Measurements from ENCODE around the gene CCND3. TPM values are rescaled to one million over a fixed set of nuclear protein-coding genes. Genes with fewer than 3 reads are reported as not detected.

CCND3 gene
- total RNA-seq, 2 donors from 2014 or later: 382 to 466 TPM

DNA sequence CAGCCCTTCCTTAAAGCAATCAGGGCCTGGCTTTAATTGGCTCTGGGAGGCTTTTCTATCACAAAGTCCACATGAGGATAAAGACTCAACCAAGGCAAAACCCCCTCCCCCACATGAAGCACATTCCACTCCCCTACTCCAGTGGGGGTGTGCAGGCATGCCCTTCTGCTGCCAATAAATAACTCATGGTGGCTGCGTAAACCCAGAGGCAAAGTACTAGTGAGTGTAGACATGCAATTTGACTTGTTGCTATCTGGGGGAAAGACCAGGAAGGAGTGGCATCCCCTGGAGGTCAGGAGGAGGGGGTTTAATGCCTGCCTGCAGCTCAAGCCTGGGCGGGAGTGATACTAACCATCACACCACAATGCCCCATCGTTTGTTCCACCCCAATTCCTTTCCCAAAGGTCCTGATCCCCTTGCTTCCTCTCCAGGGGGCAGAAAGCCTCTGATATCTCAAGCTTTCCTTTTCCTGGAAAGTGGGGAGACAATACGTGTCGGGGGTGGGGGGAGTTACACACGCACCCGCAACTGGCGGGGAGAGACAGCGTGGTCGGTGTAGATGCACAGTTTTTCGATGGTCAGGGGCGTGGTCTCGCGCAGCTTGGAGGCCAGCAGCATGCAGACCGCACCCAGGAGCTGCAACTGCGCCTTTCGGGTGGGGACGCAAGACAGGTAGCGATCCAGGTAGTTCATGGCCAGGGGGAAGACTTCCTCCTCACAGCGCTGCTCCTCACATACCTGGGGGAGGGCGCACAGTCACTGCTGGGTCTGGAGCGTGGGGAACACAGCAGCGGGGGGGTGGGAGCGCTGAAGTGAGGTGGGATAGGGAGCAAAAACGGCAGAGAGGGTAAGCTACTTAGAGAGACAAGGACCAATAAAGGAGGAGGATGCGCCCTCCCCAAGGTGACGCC, 1.5 kb downstream of the CCND3 start:
- H3K27me3 Mint-ChIP-seq: no peaks in the 10 kb centered on the region

DNA sequence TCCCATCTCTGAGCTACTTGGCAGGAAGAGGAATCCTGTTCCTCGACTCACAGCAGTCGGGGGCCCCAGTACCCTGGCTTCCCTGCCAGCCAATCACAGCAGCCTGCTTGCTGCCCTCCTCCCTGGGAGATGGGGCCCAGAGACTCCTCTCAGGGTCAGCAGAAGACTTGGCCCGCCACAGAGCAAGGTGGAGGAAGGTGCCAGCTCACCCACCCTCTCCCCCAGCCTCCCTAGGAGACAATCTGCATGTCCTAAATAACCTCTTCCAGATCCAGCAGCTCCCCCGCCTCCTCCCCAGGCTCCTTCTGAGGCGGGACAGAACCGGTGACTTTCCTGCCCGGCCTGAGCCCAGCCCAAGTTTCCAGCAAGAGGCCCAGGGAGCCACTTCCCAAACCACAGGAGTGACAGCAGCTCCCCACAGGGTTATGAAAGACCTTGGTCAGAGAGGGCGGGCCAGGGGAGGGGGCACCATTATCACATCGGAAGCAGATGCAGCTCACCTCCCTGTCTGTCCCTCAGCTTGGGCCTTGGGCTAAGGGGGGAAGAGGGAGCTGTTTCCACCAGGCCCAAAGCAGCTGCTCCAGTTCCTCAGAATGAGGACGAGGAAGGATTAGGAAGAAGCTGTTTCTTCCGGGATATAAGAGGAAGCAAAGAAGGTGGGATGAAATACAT, 2.3 kb downstream of the CCND3 start:
- Mint-ChIP-seq H3K36me3 (peaks cover 30% of the 10 kb centered on the region), H3K27ac (peak overlapping the region; percentile 88 to 95), H3K4me1 (ENCODE audit: low read depth in 2 of 2) (peaks cover 62 to 70% of the 10 kb centered on the region in 2 donors), H3K27me3 (no peaks in the 10 kb centered on the region), H3K9me3 (no peaks in the 10 kb centered on the region), H3K4me3 (peak overlapping the region; percentile 97)
- DNase-seq (ENCODE audit: low spot score) (peak; percentile 79), ATAC-seq (peak in 1 of 2 donors; percentile 1)

More for the DNA sequence above, 1.5 kb downstream of the CCND3 start:
- Mint-ChIP-seq H3K27ac (peak overlapping the region; percentile 88 to 95), H3K9me3 (no peaks in the 10 kb centered on the region), H3K36me3 (peaks cover 22% of the 10 kb centered on the region), H3K4me1 (ENCODE audit: low read depth in 2 of 2) (peaks cover 54 to 62% of the 10 kb centered on the region in 2 donors), H3K4me3 (peak overlapping the region; percentile 97)
- DNase-seq (ENCODE audit: low spot score) (peak; percentile 75), ATAC-seq (no peak)

DNA sequence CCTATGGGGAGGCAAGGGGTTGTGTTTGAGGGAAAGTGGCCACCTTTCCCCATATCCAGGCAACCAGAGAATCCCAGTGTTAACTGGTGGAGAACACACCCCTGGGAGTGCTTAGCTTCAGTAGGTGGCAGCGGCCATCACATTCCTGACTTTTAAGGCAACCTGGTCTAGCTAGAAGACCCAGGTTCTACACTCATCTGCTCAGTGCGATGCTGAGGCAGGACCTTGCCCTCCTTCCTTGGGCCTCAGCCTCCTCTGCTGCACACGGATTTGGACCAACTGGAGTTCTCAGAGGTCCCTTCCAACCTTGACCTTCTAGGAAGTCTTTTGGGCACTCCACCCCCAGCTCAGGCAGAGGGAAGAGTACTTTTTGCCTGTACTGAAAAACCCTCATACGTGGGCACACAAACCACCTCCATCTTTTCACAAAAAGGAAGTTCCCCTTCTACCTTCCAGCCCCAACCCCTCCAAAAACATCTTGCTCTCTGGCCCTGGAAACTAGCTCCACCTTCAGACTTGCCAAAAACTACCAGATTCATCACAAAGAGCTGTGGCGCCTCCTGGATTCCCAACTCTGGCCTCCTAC, 2.9 kb downstream of the CCND3 start:
- H3K9me3 Mint-ChIP-seq: no peaks in the 10 kb centered on the region
- peaks cover 31% of the 10 kb centered on the region for H3K36me3 Mint-ChIP-seq
- H3K4me1 Mint-ChIP-seq (ENCODE audit: low read depth in 2 of 2): peaks cover 64 to 72% of the 10 kb centered on the region in 2 donors
- DNase-seq (ENCODE audit: low spot score) (no peak), ATAC-seq (no peak)
- peak overlapping the region; percentile 97 for H3K4me3 Mint-ChIP-seq
- no peaks in the 10 kb centered on the region for H3K27me3 Mint-ChIP-seq
- H3K27ac Mint-ChIP-seq: peak overlapping the region; percentile 88 to 95

DNA sequence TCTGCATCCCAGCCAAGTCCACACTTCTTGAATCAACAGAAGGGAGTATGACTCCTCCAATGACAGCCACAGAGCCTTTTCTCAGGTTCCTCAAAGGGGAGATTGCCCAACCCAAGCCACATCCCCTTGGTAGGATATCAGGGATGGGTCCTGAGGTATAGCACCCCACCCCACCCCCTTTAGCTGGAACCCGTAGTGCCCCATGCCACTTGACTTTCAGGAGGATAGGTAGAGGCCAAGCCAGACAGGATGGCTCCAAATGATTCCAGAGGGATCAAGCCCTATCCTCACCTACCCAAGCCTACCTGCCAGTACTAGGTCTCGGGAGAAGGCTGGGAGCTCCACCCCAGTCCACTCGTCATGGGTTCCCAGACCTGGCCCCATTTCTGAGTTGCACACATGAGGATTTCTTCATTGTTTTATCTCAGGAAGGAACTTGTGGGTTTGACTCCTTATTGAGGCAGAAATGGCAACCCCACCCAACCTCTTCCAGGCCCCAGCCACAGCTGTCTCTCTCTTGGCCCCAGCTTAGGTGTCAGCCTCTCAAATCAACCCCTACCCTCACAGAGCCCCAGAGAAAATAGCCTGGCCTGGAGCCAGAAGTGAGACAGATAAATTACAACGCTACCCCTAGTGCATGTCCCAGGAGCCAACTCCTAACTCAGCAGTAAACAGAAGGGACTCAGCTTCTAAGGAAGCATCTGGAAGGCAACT, 3.6 kb downstream of the CCND3 start:
- H3K27me3 Mint-ChIP-seq: no peaks in the 10 kb centered on the region
- DNase-seq (ENCODE audit: low spot score) (peak; percentile 70), ATAC-seq (peak in 1 of 2 donors; percentile 5)
- H3K36me3 Mint-ChIP-seq: peaks cover 34% of the 10 kb centered on the region
- peak overlapping the region; percentile 88 to 95 for H3K27ac Mint-ChIP-seq
- H3K4me1 Mint-ChIP-seq (ENCODE audit: low read depth in 2 of 2): peaks cover 65 to 74% of the 10 kb centered on the region in 2 donors
- no peaks in the 10 kb centered on the region for H3K9me3 Mint-ChIP-seq
- peak overlapping the region; percentile 97 for H3K4me3 Mint-ChIP-seq

DNA sequence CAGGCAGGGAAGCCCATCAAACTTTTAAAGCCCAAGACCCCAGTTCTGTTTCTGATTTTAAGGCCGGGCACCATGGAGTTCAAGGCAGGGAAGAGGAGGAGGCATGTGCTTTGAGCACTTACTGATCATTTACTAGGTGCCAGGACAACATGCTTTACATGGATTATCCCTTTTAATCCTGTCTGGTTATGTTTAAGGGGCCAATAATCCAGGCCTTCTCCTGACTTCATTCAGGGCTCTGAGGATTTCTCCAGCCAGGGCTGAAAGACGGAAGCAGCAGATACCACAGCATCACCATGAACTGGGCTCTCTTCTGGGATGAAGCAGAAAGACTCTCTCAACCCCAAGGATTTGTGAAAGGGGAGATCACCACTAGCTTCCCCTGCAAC, 4.1 kb downstream of the CCND3 start:
- no peak for ATAC-seq
- peaks cover 37% of the 10 kb centered on the region for H3K36me3 Mint-ChIP-seq
- H3K9me3 Mint-ChIP-seq: no peaks in the 10 kb centered on the region
- H3K27me3 Mint-ChIP-seq: no peaks in the 10 kb centered on the region
- peak overlapping the region; percentile 97 for H3K4me3 Mint-ChIP-seq
- peaks cover 68 to 76% of the 10 kb centered on the region in 2 donors for H3K4me1 Mint-ChIP-seq (ENCODE audit: low read depth in 2 of 2)
- peak overlapping the region; percentile 88 to 95 for H3K27ac Mint-ChIP-seq
- DNase-seq (ENCODE audit: low spot score): no peak

DNA sequence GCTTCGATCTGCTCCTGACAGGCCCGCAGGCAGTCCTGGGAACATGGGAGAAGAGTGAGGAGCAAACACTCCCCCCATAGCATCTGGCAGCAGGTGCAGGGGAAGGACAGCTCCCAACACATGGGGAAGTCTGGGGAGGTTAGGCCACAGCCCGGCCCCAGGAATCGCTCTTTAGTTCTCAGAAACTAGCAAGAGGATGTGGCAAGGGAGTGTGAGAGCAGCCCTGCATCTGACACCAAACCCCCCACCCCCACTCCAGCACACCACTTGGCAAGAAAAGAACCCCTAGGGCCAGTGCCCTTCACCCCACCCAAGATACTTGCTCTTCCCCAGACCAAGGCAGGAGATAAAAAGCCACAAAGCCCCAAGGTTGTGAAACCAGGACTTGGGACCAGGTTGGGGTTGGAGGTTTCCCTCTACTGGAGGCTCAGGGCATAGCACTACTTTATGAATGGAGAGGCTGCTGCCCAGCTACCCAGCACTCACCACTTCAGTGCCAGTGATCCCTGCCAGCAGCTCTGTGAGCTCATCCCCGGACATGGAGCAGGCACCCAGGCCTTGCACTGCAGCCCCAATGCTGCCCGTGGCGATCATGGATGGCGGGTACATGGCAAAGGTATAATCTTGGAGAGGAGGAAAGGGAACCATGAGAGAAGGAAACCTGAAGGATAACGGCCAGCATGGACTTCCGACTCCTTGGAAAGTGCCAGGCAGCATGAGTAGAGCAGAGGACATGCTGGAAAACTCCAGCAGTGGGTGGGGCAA, 5.4 kb downstream of the CCND3 start:
- H3K4me3 Mint-ChIP-seq: peak overlapping the region; percentile 97
- H3K27ac Mint-ChIP-seq: peak overlapping the region; percentile 88 to 95
- peak; percentile 93 for ATAC-seq
- H3K27me3 Mint-ChIP-seq: no peaks in the 10 kb centered on the region
- H3K4me1 Mint-ChIP-seq (ENCODE audit: low read depth in 2 of 2): peaks cover 73 to 75% of the 10 kb centered on the region in 2 donors
- DNase-seq (ENCODE audit: low spot score): peak; percentile 97
- H3K9me3 Mint-ChIP-seq: no peaks in the 10 kb centered on the region
- peaks cover 44% of the 10 kb centered on the region for H3K36me3 Mint-ChIP-seq

DNA sequence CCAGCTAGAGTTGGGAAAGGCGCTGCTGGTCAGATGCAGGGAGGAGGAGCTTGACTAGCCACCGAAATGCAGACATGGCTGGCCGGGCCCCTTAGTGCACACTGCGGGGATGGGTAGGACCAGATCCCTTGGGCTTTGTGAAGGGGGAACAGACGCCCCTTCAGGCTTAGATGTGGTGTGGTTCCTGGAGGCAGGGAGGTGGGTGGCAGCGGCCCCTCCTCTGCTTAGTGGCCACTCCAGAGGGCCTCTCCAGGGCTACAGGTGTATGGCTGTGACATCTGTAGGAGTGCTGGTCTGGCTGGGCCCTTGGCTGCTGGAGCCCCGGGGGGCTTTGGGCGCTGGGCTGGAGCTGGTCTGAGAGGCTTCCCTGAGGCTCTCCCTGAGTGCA, 5.9 kb downstream of the CCND3 start:
- peak overlapping the region; percentile 97 for H3K4me3 Mint-ChIP-seq
- no peaks in the 10 kb centered on the region for H3K27me3 Mint-ChIP-seq
- H3K36me3 Mint-ChIP-seq: peaks cover 44% of the 10 kb centered on the region
- H3K27ac Mint-ChIP-seq: peak overlapping the region; percentile 88 to 95
- ATAC-seq (peak in 1 of 2 donors; percentile 0), DNase-seq (ENCODE audit: low spot score) (no peak)
- no peaks in the 10 kb centered on the region for H3K9me3 Mint-ChIP-seq
- H3K4me1 Mint-ChIP-seq (ENCODE audit: low read depth in 2 of 2): peaks cover 75 to 77% of the 10 kb centered on the region in 2 donors

DNA sequence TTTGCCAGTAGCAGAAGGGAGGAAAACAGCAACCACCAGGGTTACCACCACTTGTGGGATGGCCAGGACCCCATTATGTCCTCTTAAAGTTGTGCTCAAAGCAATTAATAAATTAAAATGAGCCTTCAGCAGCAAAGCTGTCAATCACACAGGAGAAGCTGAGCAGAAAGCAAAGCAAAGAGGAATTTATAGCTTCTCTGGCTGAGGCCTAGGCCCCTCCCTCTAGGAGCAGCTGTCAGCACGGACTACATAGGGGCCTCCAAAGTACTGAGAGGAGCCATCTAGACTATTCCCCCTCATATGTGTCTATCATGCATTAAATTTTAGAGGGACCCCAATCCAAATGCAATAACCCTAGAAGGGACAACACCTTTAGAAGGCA, 6.4 kb downstream of the CCND3 start:
- Mint-ChIP-seq H3K4me1 (ENCODE audit: low read depth in 2 of 2) (peaks cover 72 to 73% of the 10 kb centered on the region in 2 donors), H3K9me3 (no peaks in the 10 kb centered on the region), H3K36me3 (peaks cover 41% of the 10 kb centered on the region), H3K27me3 (no peaks in the 10 kb centered on the region), H3K4me3 (peak overlapping the region; percentile 97), H3K27ac (peak overlapping the region; percentile 88 to 95)
- ATAC-seq (no peak), DNase-seq (ENCODE audit: low spot score) (no peak)

DNA sequence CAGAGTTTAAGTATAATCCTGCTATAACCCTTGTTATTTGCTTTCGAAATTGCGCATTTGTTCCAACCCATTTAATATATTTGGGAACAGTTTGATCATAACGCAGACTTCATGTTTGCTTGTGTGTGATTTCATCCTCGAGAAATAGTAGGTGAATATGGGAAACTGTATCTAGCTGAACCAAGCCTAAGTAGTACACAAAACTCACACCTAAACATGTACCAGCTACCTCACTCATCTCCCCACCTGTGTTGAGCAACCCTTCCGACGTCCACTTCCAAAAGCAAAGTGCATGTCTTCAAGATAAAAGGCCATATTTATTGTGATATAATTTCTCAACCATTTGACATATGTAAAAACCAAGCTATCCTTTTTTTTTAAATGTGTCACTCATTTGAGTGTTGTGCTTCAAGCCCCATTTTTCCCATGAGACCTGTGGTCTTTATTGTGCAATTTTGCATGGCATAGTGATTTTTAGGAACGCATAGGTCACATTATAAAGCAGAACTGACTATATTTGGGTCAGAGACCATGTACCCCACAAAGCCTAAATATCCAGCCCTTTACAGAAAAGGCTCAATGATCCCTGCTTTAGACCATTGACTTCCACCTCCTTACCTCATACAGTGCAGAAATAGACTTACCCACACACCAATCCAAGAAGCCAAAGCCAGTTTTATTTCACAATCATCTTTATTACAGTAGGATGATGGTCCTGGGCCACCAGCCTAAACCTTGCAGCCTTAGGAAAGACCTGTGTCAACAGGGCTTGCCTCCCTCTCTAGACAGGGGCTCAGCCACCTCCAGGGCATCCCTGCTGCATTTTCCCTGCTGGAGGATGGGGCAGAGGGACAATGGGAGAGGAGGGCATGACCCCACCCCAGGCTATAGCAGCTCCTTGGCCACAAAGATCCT, 7.1 kb downstream of the CCND3 start:
- Mint-ChIP-seq H3K9me3 (no peaks in the 10 kb centered on the region), H3K27me3 (no peaks in the 10 kb centered on the region), H3K4me1 (ENCODE audit: low read depth in 2 of 2) (peaks cover 65 to 67% of the 10 kb centered on the region in 2 donors), H3K27ac (peak overlapping the region; percentile 88 to 95), H3K4me3 (peak overlapping the region; percentile 97), H3K36me3 (peaks cover 34% of the 10 kb centered on the region)
- DNase-seq (ENCODE audit: low spot score) (no peak), ATAC-seq (no peak)

DNA sequence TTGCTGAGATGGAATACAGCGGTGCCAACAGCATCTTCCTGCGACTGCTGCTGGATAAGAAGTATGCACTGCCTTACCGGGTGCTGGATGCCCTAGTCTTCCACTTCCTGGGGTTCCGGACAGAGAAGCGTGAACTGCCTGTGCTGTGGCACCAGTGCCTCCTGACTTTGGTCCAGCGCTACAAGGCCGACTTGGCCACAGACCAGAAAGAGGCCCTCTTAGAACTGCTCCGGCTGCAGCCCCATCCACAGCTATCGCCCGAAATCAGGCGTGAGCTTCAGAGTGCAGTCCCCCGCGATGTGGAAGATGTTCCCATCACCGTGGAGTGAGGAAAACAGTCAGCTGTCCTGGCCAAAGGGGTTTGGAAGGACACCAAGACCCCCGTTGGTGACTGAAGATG, 9.2 kb downstream of the CCND3 start:
- Mint-ChIP-seq H3K9me3 (no peaks in the 10 kb centered on the region), H3K4me1 (ENCODE audit: low read depth in 2 of 2) (peaks cover 57 to 63% of the 10 kb centered on the region in 2 donors), H3K36me3 (peaks cover 37% of the 10 kb centered on the region)

DNA sequence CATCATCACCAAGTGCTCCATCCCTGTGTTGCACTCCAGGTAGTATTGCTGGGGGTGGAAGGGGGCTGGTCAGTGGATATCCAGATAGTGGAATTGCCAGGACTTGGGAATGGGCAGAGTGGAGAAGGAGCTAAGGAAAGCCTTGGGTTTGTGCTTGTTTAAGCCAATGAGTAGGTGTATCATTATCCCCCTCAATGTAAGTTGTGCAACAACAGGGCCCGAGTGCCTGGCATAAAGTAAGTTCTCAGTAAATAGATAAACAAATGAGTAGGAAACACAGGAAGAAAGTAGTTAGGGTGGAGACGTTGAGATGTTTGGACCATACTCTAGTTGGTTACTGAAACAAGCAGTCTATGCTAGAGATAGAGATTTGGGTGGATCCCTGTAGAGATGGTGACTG, 9.8 kb downstream of the CCND3 start:
- ATAC-seq: no peak
- no peak for DNase-seq (ENCODE audit: low spot score)
- no peaks in the 10 kb centered on the region for H3K27me3 Mint-ChIP-seq
- peak overlapping the region; percentile 40 to 95 for H3K27ac Mint-ChIP-seq
- H3K4me3 Mint-ChIP-seq: no peak overlapping the region
- peaks cover 37% of the 10 kb centered on the region for H3K36me3 Mint-ChIP-seq
- H3K9me3 Mint-ChIP-seq: no peaks in the 10 kb centered on the region
- H3K4me1 Mint-ChIP-seq (ENCODE audit: low read depth in 2 of 2): peaks cover 51 to 62% of the 10 kb centered on the region in 2 donors

More for the DNA sequence above, 9.2 kb downstream of the CCND3 start:
- no peak overlapping the region for H3K4me3 Mint-ChIP-seq
- ATAC-seq: no peak
- DNase-seq (ENCODE audit: low spot score): no peak
- no peaks in the 10 kb centered on the region for H3K27me3 Mint-ChIP-seq
- peak overlapping the region; percentile 40 to 95 for H3K27ac Mint-ChIP-seq

DNA sequence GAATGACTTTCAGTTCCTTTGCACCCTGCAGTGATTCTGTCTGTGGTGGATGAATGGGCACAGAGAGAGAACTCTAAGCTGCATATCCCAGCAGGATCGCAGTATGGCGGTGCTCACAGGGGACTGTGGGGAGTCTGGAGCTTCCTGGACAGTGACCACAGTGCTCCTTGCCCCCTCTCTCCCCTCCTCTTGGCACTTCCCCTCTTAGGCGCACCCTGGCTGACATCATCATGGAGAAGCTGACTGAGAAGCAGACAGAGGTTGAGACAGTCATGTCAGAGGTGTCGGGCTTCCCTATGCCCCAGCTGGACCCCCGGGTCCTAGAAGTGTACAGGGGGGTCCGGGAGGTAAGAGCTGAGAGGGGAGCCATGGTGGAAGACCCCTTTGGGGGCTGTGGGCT, 11.7 kb downstream of the CCND3 start:
- H3K27me3 Mint-ChIP-seq: no peaks in the 10 kb centered on the region
- H3K36me3 Mint-ChIP-seq: peaks cover 30% of the 10 kb centered on the region
- peaks cover 39 to 53% of the 10 kb centered on the region in 2 donors for H3K4me1 Mint-ChIP-seq (ENCODE audit: low read depth in 2 of 2)
- peak overlapping the region; percentile 40 to 66 for H3K27ac Mint-ChIP-seq
- no peak overlapping the region for H3K4me3 Mint-ChIP-seq
- no peaks in the 10 kb centered on the region for H3K9me3 Mint-ChIP-seq
- no peak for ATAC-seq
- DNase-seq (ENCODE audit: low spot score): no peak

Data from natural killer cell treated with Interleukin-12 subunit alpha and Interleukin-12 subunit beta and Interleukin-15 and Interleukin-18, amount 100 ng/mL, for 72 hours (primary cell).